ENCODE results near the gene SLC8A1. TPM values are rescaled to one million over a fixed set of nuclear protein-coding genes. Genes with fewer than 3 reads are reported as not detected.

The SLC8A1 gene
- polyA plus RNA-seq, 4 donors, result 65.2 to 77.2 (median 68.5) TPM

GRCh38 chr2:40321822-40322221 lies 130.1 kb downstream of the SLC8A1 start:
- DNase-seq (ENCODE audit: low read depth in 4 of 4, low spot score in 2 of 4), result no peak

- no peak for DNase-seq (ENCODE audit: low read depth in 4 of 4, low spot score in 2 of 4)
Measured at GRCh38 chr2:40321016-40321623, 130.8 kb downstream of the SLC8A1 start.

GRCh38 chr2:40318921-40319320 lies 133.0 kb downstream of the SLC8A1 start:
- no peak for DNase-seq (ENCODE audit: low read depth in 4 of 4, low spot score in 2 of 4)

- no peak for DNase-seq (ENCODE audit: low read depth in 4 of 4, low spot score in 2 of 4)
Measured at GRCh38 chr2:40317761-40318160, 134.1 kb downstream of the SLC8A1 start.

- no peak for DNase-seq (ENCODE audit: low read depth in 4 of 4, low spot score in 2 of 4)
Measured at GRCh38 chr2:40317046-40317445, 134.8 kb downstream of the SLC8A1 start.

GRCh38 chr2:40316620-40317019 lies 135.3 kb downstream of the SLC8A1 start:
- DNase-seq (ENCODE audit: low read depth in 4 of 4, low spot score in 2 of 4), result no peak

DNA sequence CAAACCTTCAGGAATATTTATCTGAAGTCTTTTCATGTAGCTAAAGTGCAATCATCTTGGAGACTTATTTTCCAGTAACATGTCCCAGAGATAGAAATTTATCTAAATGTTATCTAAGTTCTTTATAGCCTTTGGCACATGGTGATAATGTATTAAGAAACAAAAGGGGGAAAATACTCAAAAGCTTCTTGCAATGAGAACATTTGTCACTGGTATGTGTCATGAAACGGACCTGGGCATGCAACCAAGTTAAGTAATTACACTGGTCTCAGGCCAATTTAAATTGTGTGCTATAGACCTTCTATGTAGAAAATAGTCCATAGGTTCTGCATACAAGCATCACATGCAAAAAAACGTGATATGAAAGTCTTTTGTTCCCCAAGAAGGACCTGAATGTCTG lies 136.2 kb downstream of the SLC8A1 start:
- peak in 1 of 4 donors; percentile 58 for DNase-seq (ENCODE audit: low read depth in 4 of 4, low spot score in 2 of 4)

DNA sequence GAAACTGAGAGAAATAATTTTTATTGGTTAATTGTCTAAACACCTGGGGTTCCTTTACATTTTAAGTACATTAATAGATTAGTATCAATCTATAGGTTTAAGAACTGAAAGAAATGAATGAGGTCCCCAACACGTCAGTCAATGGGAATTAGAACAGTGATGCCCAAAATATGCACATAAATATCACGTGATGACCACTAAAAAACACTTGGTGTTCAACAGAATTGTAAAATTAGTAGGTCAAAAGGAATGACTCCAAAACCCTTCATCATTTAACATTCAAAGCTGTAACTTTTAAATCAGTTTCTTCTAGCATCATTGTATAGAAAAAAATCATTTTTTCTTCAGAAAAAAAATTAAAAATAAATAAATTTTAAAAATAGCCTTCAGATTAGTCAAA lies 140.9 kb downstream of the SLC8A1 start:
- DNase-seq (ENCODE audit: low read depth in 4 of 4, low spot score in 2 of 4), result no peak

DNA sequence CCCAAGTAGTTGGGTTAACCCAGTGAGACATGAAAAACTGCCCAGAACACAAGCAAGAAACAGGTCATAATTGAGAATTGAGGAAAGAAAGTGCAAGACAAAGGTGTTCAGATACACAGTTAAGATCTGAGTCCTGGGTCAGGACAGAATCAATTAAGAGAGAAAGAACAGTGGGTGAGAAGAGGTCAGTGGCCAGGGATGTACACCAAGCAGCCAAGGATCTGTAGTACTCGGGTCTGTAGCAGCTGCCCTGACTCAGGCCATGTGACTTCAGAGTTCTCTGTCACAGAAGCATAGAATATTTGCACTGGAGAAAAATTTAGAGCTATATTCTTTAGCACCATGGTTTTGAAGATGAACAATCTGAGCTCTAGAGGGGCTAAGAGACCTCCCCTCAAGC lies 141.6 kb downstream of the SLC8A1 start:
- no peak for DNase-seq (ENCODE audit: low read depth in 4 of 4, low spot score in 2 of 4)

- no peak for DNase-seq (ENCODE audit: low read depth in 4 of 4, low spot score in 2 of 4)
Measured at GRCh38 chr2:40304340-40304739, 147.6 kb downstream of the SLC8A1 start.

- DNase-seq (ENCODE audit: low read depth in 4 of 4, low spot score in 2 of 4), result no peak
Measured at GRCh38 chr2:40303746-40304145, 148.1 kb downstream of the SLC8A1 start.

DNA sequence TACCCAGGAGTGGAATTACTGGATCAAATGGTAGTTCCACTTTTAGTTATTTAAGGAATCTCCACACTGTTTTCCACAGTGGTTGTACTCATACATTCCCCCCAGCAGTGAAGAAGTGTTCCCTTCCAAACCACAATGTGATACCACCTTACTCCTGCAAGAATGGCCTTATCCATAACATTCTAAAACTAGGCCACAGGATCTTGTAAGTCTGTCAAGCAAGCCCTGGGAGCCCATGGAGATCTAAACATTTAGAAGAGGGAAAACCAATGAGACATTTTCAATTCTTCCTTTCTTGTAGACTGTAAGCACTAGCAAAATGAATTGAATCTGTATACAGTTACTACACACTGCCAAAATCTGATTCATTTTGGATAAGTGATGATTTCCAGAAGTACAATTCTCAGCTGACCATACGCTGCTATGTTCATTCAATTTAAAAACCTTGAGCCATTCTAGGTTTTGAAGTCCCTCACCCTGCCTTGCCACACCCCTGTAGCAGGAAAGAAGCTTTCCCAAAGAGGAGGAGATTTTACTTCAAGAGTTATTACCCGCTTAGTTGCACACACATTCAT lies 149.1 kb downstream of the SLC8A1 start:
- DNase-seq (ENCODE audit: low read depth in 4 of 4, low spot score in 2 of 4), result no peak

DNA sequence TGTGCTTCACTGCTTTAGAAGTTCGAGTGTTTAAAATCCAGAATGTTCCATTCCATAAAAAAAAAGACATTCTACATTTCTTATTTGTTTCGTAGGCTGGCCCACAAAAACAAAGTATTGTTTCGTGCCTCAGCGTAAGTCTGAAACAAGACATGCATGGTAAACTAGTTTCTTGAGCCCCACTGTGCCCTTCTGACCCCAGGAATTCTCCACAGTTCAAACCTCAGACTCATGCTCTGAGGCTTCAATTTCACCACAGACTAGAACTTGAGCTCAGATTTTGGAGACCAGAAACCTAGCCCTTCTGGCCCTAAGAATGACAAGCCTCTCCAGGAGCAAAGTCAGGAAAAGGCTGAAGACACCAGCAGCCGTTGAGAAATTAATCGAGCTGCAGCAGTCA lies 151.5 kb downstream of the SLC8A1 start:
- DNase-seq (ENCODE audit: low read depth in 4 of 4, low spot score in 2 of 4), result no peak

DNA sequence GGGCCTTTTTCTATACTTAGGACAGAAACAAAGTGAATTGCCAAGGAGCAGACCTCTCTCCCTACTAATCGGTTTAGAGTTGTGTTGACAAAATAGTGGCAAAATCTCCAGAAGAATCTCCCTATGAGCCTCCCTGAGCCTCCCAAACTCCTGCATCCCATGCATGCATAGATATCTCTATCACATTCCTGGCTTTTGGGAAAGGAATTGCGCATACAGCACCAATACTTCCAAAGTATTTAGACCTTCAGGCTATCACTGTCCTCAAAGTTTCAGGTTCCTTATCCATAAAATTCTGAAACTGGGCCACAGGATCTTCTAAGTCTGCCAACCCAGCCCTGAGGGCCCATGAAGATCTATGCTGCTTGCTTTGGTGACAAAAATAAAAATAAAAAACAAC lies 152.1 kb downstream of the SLC8A1 start:
- no peak for DNase-seq (ENCODE audit: low read depth in 4 of 4, low spot score in 2 of 4)

- DNase-seq (ENCODE audit: low read depth in 4 of 4, low spot score in 2 of 4), result no peak
Measured at GRCh38 chr2:40299173-40299572, 152.7 kb downstream of the SLC8A1 start.

DNA sequence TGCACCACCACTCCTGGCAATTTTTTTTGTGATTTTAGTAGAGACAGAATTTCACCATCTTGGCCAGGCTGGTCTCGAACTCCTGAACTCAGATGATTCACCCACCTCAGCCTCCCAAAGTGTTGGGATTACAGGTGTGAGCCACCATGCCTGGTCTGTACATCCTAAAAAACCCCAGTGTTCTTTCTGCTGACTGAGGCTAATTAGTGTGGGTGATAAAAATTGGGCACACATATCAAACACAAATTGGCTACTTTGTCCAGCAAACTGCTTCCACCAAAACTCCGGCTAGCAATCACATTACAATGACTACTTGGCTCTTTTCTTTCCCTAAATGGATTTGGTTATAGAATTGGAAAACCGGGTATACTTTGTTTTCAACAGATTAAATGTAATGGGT lies 153.9 kb downstream of the SLC8A1 start:
- no peak for DNase-seq (ENCODE audit: low read depth in 4 of 4, low spot score in 2 of 4)

DNA sequence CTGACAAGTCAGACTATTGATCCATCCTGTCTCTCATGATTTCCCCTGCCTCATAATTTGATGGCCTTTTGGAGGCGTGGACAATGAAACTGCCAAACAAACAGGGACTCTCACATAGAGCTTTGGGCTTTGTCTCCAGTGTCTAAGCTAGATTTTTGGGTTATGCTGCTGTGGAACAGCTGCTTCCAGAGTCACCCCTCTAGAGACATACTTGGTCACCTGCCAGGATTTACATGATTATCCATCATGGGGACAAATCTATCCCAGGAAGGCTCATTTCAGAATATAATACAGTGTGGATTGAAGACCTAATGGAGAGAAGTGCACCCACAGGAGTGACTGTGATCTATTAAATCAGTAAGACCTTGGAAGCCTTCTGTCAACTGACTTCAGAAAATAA lies 159.6 kb downstream of the SLC8A1 start:
- no peak for DNase-seq (ENCODE audit: low read depth in 4 of 4, low spot score in 2 of 4)

GRCh38 chr2:40289771-40290404 lies 162.0 kb downstream of the SLC8A1 start:
- no peak for DNase-seq (ENCODE audit: low read depth in 4 of 4, low spot score in 2 of 4)

DNA sequence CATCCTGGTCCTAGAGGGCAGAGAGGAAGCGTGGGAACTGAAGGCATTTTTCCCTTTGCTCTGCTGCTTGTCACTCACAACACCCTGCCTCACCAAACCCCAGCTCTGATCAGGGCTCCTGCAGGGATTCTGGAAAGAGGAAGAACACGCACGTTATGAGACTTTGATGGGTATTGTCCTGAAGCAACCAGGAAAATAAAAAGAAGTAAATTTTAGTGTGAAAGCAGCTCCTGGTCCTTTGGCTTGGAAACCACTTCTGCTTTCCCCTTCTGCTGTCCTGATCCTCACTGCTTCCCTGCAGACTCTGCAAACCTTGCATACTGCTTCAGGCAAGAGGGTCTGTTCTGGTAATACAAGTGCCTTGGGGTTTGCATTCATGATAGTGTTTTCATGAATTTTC lies 164.1 kb downstream of the SLC8A1 start:
- DNase-seq (ENCODE audit: low read depth in 4 of 4, low spot score in 2 of 4), result no peak

DNA sequence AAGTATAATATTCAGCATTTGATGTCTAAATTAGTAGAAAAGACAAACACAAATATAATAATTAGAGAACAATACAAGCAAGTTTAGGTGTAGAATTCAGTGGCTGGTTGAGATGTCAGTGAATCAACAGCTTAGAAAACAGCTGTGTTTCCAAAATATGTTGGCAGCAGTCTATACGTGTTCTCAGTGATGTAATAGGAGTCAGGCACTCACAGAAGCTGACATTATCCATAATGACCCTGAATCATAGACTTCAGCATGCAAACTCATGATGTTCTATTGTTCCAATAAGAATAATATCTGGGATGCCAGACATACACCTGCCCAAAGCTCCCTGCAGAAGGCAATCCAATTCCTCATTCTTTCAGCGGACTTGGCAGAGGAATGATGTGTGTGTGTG lies 164.7 kb downstream of the SLC8A1 start:
- DNase-seq (ENCODE audit: low read depth in 4 of 4, low spot score in 2 of 4), result no peak

DNA sequence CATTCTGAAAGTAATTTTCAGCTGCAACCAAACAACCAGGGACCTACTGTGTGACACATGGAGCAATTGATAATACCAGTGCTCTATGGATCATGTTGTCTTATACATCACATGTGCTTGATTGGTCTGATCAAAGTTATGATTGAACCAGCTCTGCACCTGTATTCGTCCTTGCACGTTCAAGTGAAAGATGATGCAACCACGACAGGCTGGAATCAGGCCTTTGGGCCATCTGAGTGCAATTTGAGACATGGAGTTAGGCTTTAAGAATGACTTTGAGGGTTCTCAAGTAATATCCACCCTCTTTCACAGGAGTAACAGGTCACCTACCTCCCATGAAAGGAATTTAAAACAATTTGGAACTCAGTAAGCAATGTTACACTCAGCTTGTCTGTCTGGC lies 165.2 kb downstream of the SLC8A1 start:
- DNase-seq (ENCODE audit: low read depth in 4 of 4, low spot score in 2 of 4), result no peak

GRCh38 chr2:40285391-40285790 lies 166.5 kb downstream of the SLC8A1 start:
- no peak for DNase-seq (ENCODE audit: low read depth in 4 of 4, low spot score in 2 of 4)

All from left renal cortex interstitium (tissue), 4 donors.